Measurements from ENCODE around the gene EHD4.

GRCh38 chr15:41952013-41952563 is 20.3 kb downstream of the EHD4 start:
- TF ChIP-seq CTCF (IDR thresholded peaks at IDR 0.05) (no peak), POLR2A (IDR thresholded peaks at IDR 0.05) (no peak), EP300 (IDR thresholded peaks at IDR 0.05) (no peak), POLR2AphosphoS5 (IDR thresholded peaks at IDR 0.05) (no peak)

Measured in gastroesophageal sphincter (tissue), 3 donors.